Panc1 (cell line): ENCODE measurements around the gene NDUFS6. TPM values are rescaled to one million over a fixed set of nuclear protein-coding genes. Genes with fewer than 3 reads are reported as not detected.

Experiments used
- ATAC-seq: fragments of 200-7000 bp; cut with Tn5 transposase; 2 replicates; pipeline ENCODE4 v1.9.1; 2020; ENCODE audit warnings: mild to moderate bottlenecking, moderate library complexity
- BruUV-seq: library from RNA; stranded (reverse); fragments of 400-500 nt; replicated peaks from 2 replicates; lab custom pipeline; 2021; lab: Mats Ljungman, UMichigan
- CTCF ChIA-PET: fragments of 300-600 bp; sonication (Branson Sonifier 250); formaldehyde crosslinking; loops from one replicate; lab custom pipeline; 2022; ENCODE audit warnings: antibody characterized with exemption; lab: Charles Lee
- POLR2A ChIA-PET: fragments of 300-600 bp; sonication (Branson Sonifier 250); formaldehyde crosslinking; loops from one replicate; lab custom pipeline; 2022; ENCODE audit warnings: antibody characterized with exemption; lab: Charles Lee
- DNase-seq: peaks from one replicate; pipeline ENCODE4 v3.0.0-alpha.2; 2010; ENCODE audit warnings: low read depth, low spot score
- H3K27ac ChIP-seq: 2 replicates; pipeline ENCODE4 v1.5.1; 2011; ENCODE audit warnings: mild to moderate bottlenecking, low read length, inconsistent platforms
- H3K27me3 ChIP-seq: fragments of 200-500 bp; sonication (Bioruptor generic); 2 replicates; pipeline ENCODE4 v1.6.0; 2014; ENCODE audit warnings: low read length, inconsistent platforms; ENCODE audit not compliant: control insufficient read depth, insufficient read depth
- H3K36me3 ChIP-seq: fragments of 200-500 bp; sonication (Bioruptor generic); 2 replicates; pipeline ENCODE4 v1.5.1; 2014; ENCODE audit warnings: inconsistent platforms, mild to moderate bottlenecking, low read length, moderate library complexity; ENCODE audit not compliant: control insufficient read depth, insufficient read depth
- H3K4me1 ChIP-seq: 2 replicates; pipeline ENCODE4 v1.5.1; 2011; ENCODE audit warnings: inconsistent platforms, mild to moderate bottlenecking, low read length, moderate library complexity; ENCODE audit not compliant: control insufficient read depth, insufficient read depth
- H3K4me3 ChIP-seq, 2 experiments: 2 replicates each; pipeline ENCODE4 v1.5.1; 2011 to 2012; ENCODE audit warnings: low read depth in 2 of 2, low read length in 2 of 2, mild to moderate bottlenecking in 2 of 2, inconsistent platforms in 1 of 2, moderate library complexity in 1 of 2
- H3K9me3 ChIP-seq: fragments of 200-500 bp; sonication (Bioruptor generic); 2 replicates; pipeline ENCODE4 v1.5.1; 2014; ENCODE audit warnings: low read depth, mild to moderate bottlenecking, inconsistent platforms, low read length, moderate library complexity; ENCODE audit not compliant: control insufficient read depth, insufficient read depth
- POLR2AphosphoS5 ChIP-seq: IDR thresholded peaks from 2 replicates; pipeline ENCODE4 v1.6.1; 2012; ENCODE audit warnings: mild to moderate bottlenecking, low read depth, low read length, moderate library complexity
- REST ChIP-seq, 2 experiments: IDR thresholded peaks; 2 replicates each; pipeline ENCODE4 v1.6.1; 2011 to 2012; ENCODE audit warnings: low read depth in 2 of 2, control low read depth in 1 of 2, low read length in 1 of 2, mild to moderate bottlenecking in 1 of 2, moderate library complexity in 1 of 2; ENCODE audit not compliant: insufficient read depth in 1 of 2
- SIN3A ChIP-seq: IDR thresholded peaks from 2 replicates; pipeline ENCODE4 v1.6.1; 2012; ENCODE audit warnings: low read depth, mild to moderate bottlenecking, low read length, moderate library complexity, borderline replicate concordance; ENCODE audit not compliant: insufficient read depth
- TCF7L2 ChIP-seq: IDR thresholded peaks from 2 replicates; pipeline ENCODE4 v1.6.1; 2011; ENCODE audit warnings: mild to moderate bottlenecking, low read depth, low read length, inconsistent platforms
- in situ Hi-C: cut with HindIII; loops from 2 replicates; pipeline ENCODE4 v1.10.0; 2016; ENCODE audit warnings: low sequenced_read_pairs, low pct_unique_long_range_greater_than_20kb
- intact Hi-C: fragments of 100-400 bp; cut with micrococcal nuclease; formaldehyde crosslinking; loops from one replicate; pipeline ENCODE4 v1.10.0; 2022; ENCODE audit not compliant: unreplicated experiment
- total RNA-seq: library from RNA; stranded (reverse); gene quantifications from one replicate; pipeline ENCODE4 v1.2.1, GENCODE V29; 2021; ENCODE audit not compliant: unreplicated experiment
- TF ChIP-seq, protein P1 (sequence below): fragments of 450-650 bp; IDR thresholded peaks from 2 replicates; pipeline ENCODE4 v1.5.1; 2017; ENCODE audit warnings: mild to moderate bottlenecking

NDUFS6 gene
- total RNA-seq, 1 experiment from 2014 or later, result 70.6 TPM

GRCh38 chr5:1805736-1806135 lies 4.5 kb downstream of the NDUFS6 start:
- in situ Hi-C loops, result no loop called here
- peaks cover 10% of the 10 kb centered on the region for H3K4me1 ChIP-seq
- no peak for TF ChIP-seq SIN3A
- TF ChIP-seq, protein P1, sequence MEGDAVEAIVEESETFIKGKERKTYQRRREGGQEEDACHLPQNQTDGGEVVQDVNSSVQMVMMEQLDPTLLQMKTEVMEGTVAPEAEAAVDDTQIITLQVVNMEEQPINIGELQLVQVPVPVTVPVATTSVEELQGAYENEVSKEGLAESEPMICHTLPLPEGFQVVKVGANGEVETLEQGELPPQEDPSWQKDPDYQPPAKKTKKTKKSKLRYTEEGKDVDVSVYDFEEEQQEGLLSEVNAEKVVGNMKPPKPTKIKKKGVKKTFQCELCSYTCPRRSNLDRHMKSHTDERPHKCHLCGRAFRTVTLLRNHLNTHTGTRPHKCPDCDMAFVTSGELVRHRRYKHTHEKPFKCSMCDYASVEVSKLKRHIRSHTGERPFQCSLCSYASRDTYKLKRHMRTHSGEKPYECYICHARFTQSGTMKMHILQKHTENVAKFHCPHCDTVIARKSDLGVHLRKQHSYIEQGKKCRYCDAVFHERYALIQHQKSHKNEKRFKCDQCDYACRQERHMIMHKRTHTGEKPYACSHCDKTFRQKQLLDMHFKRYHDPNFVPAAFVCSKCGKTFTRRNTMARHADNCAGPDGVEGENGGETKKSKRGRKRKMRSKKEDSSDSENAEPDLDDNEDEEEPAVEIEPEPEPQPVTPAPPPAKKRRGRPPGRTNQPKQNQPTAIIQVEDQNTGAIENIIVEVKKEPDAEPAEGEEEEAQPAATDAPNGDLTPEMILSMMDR, result no peak
- no peak for TF ChIP-seq REST (IDR thresholded peaks at IDR 0.05; ENCODE audit: insufficient read depth in 1 of 2, low read depth in 2 of 2, low read length in 1 of 2)
- no peak for TF ChIP-seq POLR2AphosphoS5
- TF ChIP-seq TCF7L2, result no peak
- H3K9me3 ChIP-seq, result no peaks in the 10 kb centered on the region
- ATAC-seq (no peak), DNase-seq (no peak)
- intact Hi-C loops, result no loop called here
- no peaks in the 10 kb centered on the region for H3K27me3 ChIP-seq
- ChIA-PET POLR2A (no interaction called here), CTCF (no interaction called here)
- no peak overlapping the region for H3K27ac ChIP-seq
- no TSS peak for BruUV-seq
- no peak overlapping the region for H3K4me3 ChIP-seq
- H3K36me3 ChIP-seq, result peaks cover 37% of the 10 kb centered on the region

DNA sequence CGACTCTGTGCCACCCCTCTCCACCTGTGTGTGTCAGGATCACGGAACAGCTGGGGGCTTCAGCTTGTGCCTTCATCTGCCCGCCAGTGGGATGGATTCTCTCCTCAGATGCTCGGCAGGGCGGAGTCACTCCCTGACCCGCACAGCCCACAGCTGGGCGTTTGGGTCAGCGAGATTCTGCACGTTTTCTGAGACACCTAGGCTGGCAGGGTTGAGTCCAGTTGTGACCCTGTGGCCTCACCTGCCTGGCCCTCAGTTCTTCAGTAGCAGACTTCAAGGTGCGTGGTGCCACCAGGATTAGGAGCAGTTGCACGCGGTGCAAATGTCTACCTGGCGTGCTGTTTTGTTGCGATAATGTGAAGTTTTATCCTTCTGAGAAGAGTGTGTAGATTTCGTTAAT lies 5.0 kb downstream of the NDUFS6 start:
- no peak overlapping the region for H3K27ac ChIP-seq
- intact Hi-C loops, result no loop called here
- ChIA-PET POLR2A (no interaction called here), CTCF (no interaction called here)
- in situ Hi-C loops, result no loop called here
- H3K27me3 ChIP-seq, result no peaks in the 10 kb centered on the region
- no TSS peak for BruUV-seq
- peaks cover 10% of the 10 kb centered on the region for H3K4me1 ChIP-seq
- H3K4me3 ChIP-seq, result no peak overlapping the region
- DNase-seq (no peak), ATAC-seq (no peak)
- H3K9me3 ChIP-seq, result no peaks in the 10 kb centered on the region
- TF ChIP-seq SIN3A (no peak), TCF7L2 (no peak), POLR2AphosphoS5 (no peak), REST (IDR thresholded peaks at IDR 0.05; ENCODE audit: insufficient read depth in 1 of 2, low read depth in 2 of 2, low read length in 1 of 2) (no peak)
- TF ChIP-seq, protein P1, result no peak
- H3K36me3 ChIP-seq, result peaks cover 38% of the 10 kb centered on the region
